ENCODE results near the gene KANSL1L.

- TF ChIP-seq SIN3A (IDR thresholded peaks at IDR 0.05; ENCODE audit: low read depth, low read length) = no peak
- TF ChIP-seq JUNB (IDR thresholded peaks at IDR 0.05) = no peak
- TF ChIP-seq CTCF (IDR thresholded peaks at IDR 0.05 in 2 of 3, conservative IDR thresholded peaks at IDR 0.05 in 1 of 3; ENCODE audit: control insufficient read depth in 2 of 3, extremely low read depth in 1 of 3, insufficient read depth in 1 of 3, low read depth in 3 of 3, low read length in 3 of 3) = no peak
- TF ChIP-seq POLR2AphosphoS2 (IDR thresholded peaks at IDR 0.05; ENCODE audit: low read depth, low read length) = no peak
- TF ChIP-seq POLR2A (IDR thresholded peaks at IDR 0.05; ENCODE audit: low read depth, low read length) = no peak
Measured at GRCh38 chr2:209986415-209986814, 184.8 kb downstream of the KANSL1L start.
